Stomach (tissue), 9 donors: ENCODE data around the gene MERTK. TPM values are rescaled to one million over a fixed set of nuclear protein-coding genes. Genes with fewer than 3 reads are reported as not detected.

Experiments used
- DNase-seq, 2 donors: peaks; one replicate each; pipeline versions ENCODE4 v3.0.0 to v3.0.0-alpha.2; 2013 to 2019
- H3K27ac ChIP-seq, 5 donors: fragments of 200-600 bp in 4 of 5; sonication (generic) in 4 of 5; one replicate each; pipeline ENCODE4 v1.5.1; 2013 to 2019; ENCODE audit warnings: mild to moderate bottlenecking in 1 of 5, moderate library complexity in 1 of 5
- H3K27me3 ChIP-seq, 3 donors: fragments of 200-600 bp; sonication (generic); one replicate each; pipeline ENCODE4 v1.5.1; 2017 to 2019; ENCODE audit warnings: mixed run types in 1 of 3
- H3K36me3 ChIP-seq, 4 donors: fragments of 200-600 bp; sonication (generic); 1 replicate in 3 of 4; 2 replicates in 1 of 4; pipeline ENCODE4 v1.5.1; 2016 to 2019
- H3K4me1 ChIP-seq, 4 donors: fragments of 200-600 bp; sonication (generic); one replicate each; pipeline ENCODE4 v1.5.1; 2016 to 2019
- H3K4me3 ChIP-seq, 4 donors: fragments of 200-600 bp; sonication (generic) in 3 of 4; one replicate each; pipeline ENCODE4 v1.5.1; 2016 to 2019; ENCODE audit warnings: mild to moderate bottlenecking in 1 of 4
- H3K9me3 ChIP-seq, 4 donors: fragments of 200-600 bp; sonication (generic); one replicate each; pipeline ENCODE4 v1.5.1; 2016 to 2019
- EP300 ChIP-seq: sonication (generic); formaldehyde crosslinking; IDR thresholded peaks from one replicate; pipeline ENCODE4 v1.6.1; 2017; ENCODE audit warnings: antibody characterized with exemption
- POLR2A ChIP-seq, 4 donors: fragments of 450-650 bp; IDR thresholded peaks; one replicate each; pipeline ENCODE4 v1.6.1; 2016; ENCODE audit warnings: antibody characterized with exemption in 4 of 4, control low read depth in 2 of 4, mild to moderate bottlenecking in 1 of 4, moderate library complexity in 1 of 4
- POLR2AphosphoS5 ChIP-seq, 3 donors: sonication (generic); formaldehyde crosslinking; IDR thresholded peaks; one replicate each; pipeline ENCODE4 v1.6.1; 2016; ENCODE audit warnings: antibody characterized with exemption in 3 of 3
- WGBS, 5 donors: extraction: QIAGEN DNeasy Blood & Tissue Kit in 3 of 5; methylation state at CpG; one replicate each; pipeline versions ENCODE4 v1.1.5 to v1.1.7; 2013 to 2018; 5-methylcytosine and 5-hydroxymethylcytosine counted together
- intact Hi-C: fragments of 100-400 bp; cut with DNase I; formaldehyde crosslinking; loops from one replicate; pipeline ENCODE4 v1.15.1; 2023; ENCODE audit warnings: low total_unique reads
- polyA plus RNA-seq, 3 donors: library from polyadenylated mRNA; stranded (reverse); fragments of 200-250 nt; gene quantifications; one replicate each; pipeline ENCODE4 v1.2.3, GENCODE V29; 2013
- total RNA-seq, 5 donors: library from RNA; depleted of rRNA; stranded (reverse); fragments of >200 nt; gene quantifications; one replicate each; pipeline versions ENCODE4 v1.1.0 to v1.2.3, GENCODE V29; 2014 to 2016
- TF ChIP-seq, protein P1 (sequence below), 7 experiments: fragments of 450-650 bp in 4 of 7; fragments of 200-600 bp in 3 of 7; sonication (generic) in 3 of 7; IDR thresholded peaks; one replicate each; pipeline ENCODE4 v1.5.1; 2016 to 2019; ENCODE audit warnings: antibody characterized with exemption in 7 of 7, control low read depth in 2 of 7, mild to moderate bottlenecking in 1 of 7
- donor health status: healthy with polysubstance abuse.
- donor health status: Bipolar disorder and iron deficiency.
- donor health status: healthy.

MERTK gene
- total and polyA plus RNA-seq, 8 donors: 3.9 to 21.8 (median 10.0) TPM

DNA sequence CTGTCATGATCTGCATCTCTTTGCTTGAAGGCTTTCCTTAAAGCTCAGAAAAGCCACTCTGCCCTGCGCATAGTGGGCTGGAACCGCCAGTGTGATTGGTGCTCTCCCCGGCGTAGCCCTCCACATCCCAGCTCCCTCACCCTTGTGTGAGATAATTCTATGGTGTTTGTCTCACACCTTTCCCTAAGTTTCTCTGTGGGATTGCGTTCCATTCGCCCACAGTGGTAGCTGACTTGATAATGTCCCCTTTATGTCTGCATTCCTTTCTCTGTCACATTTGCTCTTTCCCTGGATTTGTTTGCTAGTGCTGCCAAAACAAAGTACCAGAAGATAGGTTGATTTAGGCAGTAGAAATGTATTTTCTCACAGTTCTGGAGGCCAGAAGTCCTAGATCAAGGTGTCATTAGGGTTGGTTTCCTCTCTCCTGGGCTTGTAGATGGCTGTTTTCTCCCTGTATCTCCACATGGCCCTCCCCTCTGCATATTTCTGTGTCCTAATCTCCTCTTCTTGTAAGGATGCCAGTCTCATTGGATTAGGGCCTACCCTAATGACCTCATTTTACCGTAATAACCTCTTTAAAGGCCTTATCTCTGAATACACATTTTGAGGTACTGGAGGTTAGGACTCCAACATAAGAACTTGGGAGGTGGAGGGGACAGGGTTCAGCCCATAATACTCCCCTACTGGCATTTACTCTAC, 149.3 kb downstream of the MERTK start:
- 35 to 72% (median 52%) methylated on average over 7 of the region's 7 CpGs for WGBS, 5 donors
- Histone ChIP-seq H3K4me3 (no peak overlapping the region), H3K27me3 (no peaks in the 10 kb centered on the region), H3K36me3 (no peaks in the 10 kb centered on the region), H3K27ac (peak overlapping the region in 1 of 5 donors; percentile 6), H3K9me3 (peaks cover 4 to 13% (median 9%) of the 10 kb centered on the region in 4 donors), H3K4me1 (peaks cover 7 to 23% (median 14%) of the 10 kb centered on the region in 4 donors)
- TF ChIP-seq POLR2AphosphoS5 (IDR thresholded peaks at IDR 0.05) (no peak), POLR2A (IDR thresholded peaks at IDR 0.05) (no peak), EP300 (no peak)
- TF ChIP-seq, protein P1, sequence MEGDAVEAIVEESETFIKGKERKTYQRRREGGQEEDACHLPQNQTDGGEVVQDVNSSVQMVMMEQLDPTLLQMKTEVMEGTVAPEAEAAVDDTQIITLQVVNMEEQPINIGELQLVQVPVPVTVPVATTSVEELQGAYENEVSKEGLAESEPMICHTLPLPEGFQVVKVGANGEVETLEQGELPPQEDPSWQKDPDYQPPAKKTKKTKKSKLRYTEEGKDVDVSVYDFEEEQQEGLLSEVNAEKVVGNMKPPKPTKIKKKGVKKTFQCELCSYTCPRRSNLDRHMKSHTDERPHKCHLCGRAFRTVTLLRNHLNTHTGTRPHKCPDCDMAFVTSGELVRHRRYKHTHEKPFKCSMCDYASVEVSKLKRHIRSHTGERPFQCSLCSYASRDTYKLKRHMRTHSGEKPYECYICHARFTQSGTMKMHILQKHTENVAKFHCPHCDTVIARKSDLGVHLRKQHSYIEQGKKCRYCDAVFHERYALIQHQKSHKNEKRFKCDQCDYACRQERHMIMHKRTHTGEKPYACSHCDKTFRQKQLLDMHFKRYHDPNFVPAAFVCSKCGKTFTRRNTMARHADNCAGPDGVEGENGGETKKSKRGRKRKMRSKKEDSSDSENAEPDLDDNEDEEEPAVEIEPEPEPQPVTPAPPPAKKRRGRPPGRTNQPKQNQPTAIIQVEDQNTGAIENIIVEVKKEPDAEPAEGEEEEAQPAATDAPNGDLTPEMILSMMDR (IDR thresholded peaks at IDR 0.05): no peak
- no peak for DNase-seq
- intact Hi-C loops: loop anchor here (5.0 kb wide), 1 partner anchor 155 kb away; no protein-coding TSS in a partner anchor

DNA sequence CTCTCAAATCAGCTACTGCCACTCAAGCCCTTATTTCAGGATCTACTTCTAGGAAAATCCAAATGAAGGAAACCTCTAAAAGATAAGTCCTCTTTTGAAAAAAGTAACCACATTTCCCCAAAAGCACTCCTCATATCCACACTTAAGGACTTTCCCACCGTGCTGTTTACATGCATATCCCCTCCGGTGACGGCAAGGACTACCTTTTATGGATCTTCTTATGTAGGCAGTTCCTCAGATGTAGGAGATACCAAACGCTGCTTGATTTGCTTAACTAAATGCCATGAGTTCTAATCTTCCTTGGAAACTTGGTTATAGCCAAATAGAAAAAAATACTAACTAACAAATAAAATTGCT, 149.8 kb downstream of the MERTK start:
- peaks cover 7 to 27% (median 15%) of the 10 kb centered on the region in 4 donors for H3K4me1 ChIP-seq
- peak overlapping the region in 1 of 5 donors; percentile 6 for H3K27ac ChIP-seq
- peaks cover 4 to 13% (median 9%) of the 10 kb centered on the region in 4 donors for H3K9me3 ChIP-seq
- H3K27me3 ChIP-seq: no peaks in the 10 kb centered on the region
- H3K4me3 ChIP-seq: no peak overlapping the region
- DNase-seq: no peak
- H3K36me3 ChIP-seq: no peaks in the 10 kb centered on the region
- TF ChIP-seq, protein P1 (IDR thresholded peaks at IDR 0.05): no peak
- TF ChIP-seq POLR2AphosphoS5 (IDR thresholded peaks at IDR 0.05): no peak
- TF ChIP-seq POLR2A (IDR thresholded peaks at IDR 0.05): no peak
- TF ChIP-seq EP300: no peak
- intact Hi-C loops: loop anchor here (5.0 kb wide), 1 partner anchor 156 kb away; no protein-coding TSS in a partner anchor
- WGBS, 5 donors: 39 to 56% (median 41%) methylated on average over 4 of the region's 4 CpGs

DNA sequence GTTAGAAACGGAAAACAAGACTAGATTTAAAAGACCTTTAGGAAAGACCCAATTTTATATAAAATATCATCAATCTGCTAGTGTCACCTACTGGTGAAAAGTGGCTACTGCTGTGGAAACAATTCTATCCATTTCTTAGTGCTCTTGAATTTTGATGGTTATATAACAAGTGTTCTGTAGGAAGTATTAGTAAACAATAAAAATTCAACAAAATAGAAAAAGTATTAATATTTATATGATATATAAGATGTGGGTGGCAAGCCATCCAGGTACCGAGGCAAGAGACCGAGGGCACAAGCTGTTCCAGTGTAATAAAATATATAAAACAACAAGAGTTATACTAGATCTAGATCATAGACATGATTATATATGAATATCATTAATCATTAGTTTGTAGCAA, 150.5 kb downstream of the MERTK start:
- H3K9me3 ChIP-seq: peaks cover 4 to 13% (median 9%) of the 10 kb centered on the region in 4 donors
- H3K36me3 ChIP-seq: no peaks in the 10 kb centered on the region
- H3K4me3 ChIP-seq: no peak overlapping the region
- H3K4me1 ChIP-seq: peaks cover 11 to 34% (median 21%) of the 10 kb centered on the region in 4 donors
- DNase-seq: peak in 1 of 2 donors; percentile 79
- H3K27ac ChIP-seq: no peak overlapping the region
- no peak for TF ChIP-seq EP300
- TF ChIP-seq, protein P1 (IDR thresholded peaks at IDR 0.05): peak in 5 of 7 experiments; percentile 7 to 90 (median 82)
- no peak for TF ChIP-seq POLR2AphosphoS5 (IDR thresholded peaks at IDR 0.05)
- intact Hi-C loops: loop anchor here (5.0 kb wide), 1 partner anchor 157 kb away; no protein-coding TSS in a partner anchor
- 16 to 29% (median 18%) methylated on average over 3 of the region's 3 CpGs for WGBS, 5 donors
- H3K27me3 ChIP-seq: no peaks in the 10 kb centered on the region

DNA sequence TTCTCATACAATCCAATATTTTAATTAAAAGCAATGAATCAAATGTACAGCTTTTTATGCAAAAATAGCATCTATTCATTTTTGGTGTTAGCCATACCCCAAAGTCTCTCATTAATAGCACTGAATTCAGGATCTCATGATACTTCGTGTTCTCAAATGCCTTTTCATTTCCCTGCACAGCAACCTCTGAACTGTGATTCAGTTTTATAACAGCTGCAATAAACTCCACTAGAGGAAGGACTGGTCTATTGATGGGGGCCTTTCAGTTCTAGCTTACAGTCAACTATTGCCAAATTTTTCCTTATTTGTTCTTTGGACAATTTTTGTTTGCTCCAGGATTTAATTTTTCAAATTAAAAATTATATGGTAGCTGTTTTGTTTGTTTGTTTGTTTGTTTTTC, 151.9 kb downstream of the MERTK start:
- no peak for DNase-seq
- intact Hi-C loops: no loop called here
- no peak overlapping the region for H3K27ac ChIP-seq

More for the DNA sequence above, 151.9 kb downstream of the MERTK start:
- no peak overlapping the region for H3K4me3 ChIP-seq
- WGBS, 5 donors: 79 to 96% (median 90%) methylated on average over 1 of the region's 1 CpG
- no peaks in the 10 kb centered on the region for H3K36me3 ChIP-seq
- TF ChIP-seq, protein P1 (IDR thresholded peaks at IDR 0.05): no peak
- TF ChIP-seq POLR2A (IDR thresholded peaks at IDR 0.05): no peak
- TF ChIP-seq EP300: no peak
- no peak for TF ChIP-seq POLR2AphosphoS5 (IDR thresholded peaks at IDR 0.05)
- H3K4me1 ChIP-seq: peaks cover 12 to 36% (median 22%) of the 10 kb centered on the region in 4 donors
- H3K27me3 ChIP-seq: no peaks in the 10 kb centered on the region
- peaks cover 0 to 6% (median 3%) of the 10 kb centered on the region in 4 donors for H3K9me3 ChIP-seq
